Neuron (in vitro differentiated cells): ENCODE results near the gene CMTM4.
"Not testable (repeated sequence)": the region's sequence is repeated elsewhere in the genome, so short reads cannot be mapped to it uniquely, and the experiment has no call there.

ENCODE experiments used
- H2AFZ ChIP-seq: one replicate; pipeline ENCODE4 v1.6.1; 2013; ENCODE audit warnings: low read depth, mild to moderate bottlenecking, inconsistent platforms, low read length, moderate library complexity
- H3K27me3 ChIP-seq: one replicate; pipeline ENCODE4 v1.6.1; 2013; ENCODE audit warnings: low read length; ENCODE audit not compliant: insufficient read depth
- H3K36me3 ChIP-seq: one replicate; pipeline ENCODE4 v1.6.1; 2013; ENCODE audit warnings: low read length; ENCODE audit not compliant: insufficient read depth
- H3K4me1 ChIP-seq: one replicate; pipeline ENCODE4 v1.6.1; 2013; ENCODE audit warnings: low read length; ENCODE audit not compliant: insufficient read depth
- H3K4me3 ChIP-seq: 2 replicates; pipeline ENCODE4 v1.5.1; 2013; ENCODE audit warnings: mild to moderate bottlenecking, low read length, moderate library complexity
- H3K9me3 ChIP-seq: one replicate; pipeline ENCODE4 v1.6.1; 2013; ENCODE audit warnings: low read length

Gene CMTM4

GRCh38 chr16:66698046-66698445 is 1.5 kb upstream of the CMTM4 start:
- H2AFZ ChIP-seq = no peak overlapping the region
- no peaks in the 10 kb centered on the region for H3K27me3 ChIP-seq
- H3K4me3 ChIP-seq = no peak overlapping the region
- no peaks in the 10 kb centered on the region for H3K9me3 ChIP-seq
- peaks cover 16% of the 10 kb centered on the region for H3K4me1 ChIP-seq
- H3K36me3 ChIP-seq = no peaks in the 10 kb centered on the region

- no peaks in the 10 kb centered on the region for H3K9me3 ChIP-seq
- H3K4me3 ChIP-seq = peak overlapping the region; percentile 73
- no peaks in the 10 kb centered on the region for H3K27me3 ChIP-seq
- no peaks in the 10 kb centered on the region for H3K36me3 ChIP-seq
- H2AFZ ChIP-seq = peak overlapping the region; percentile 62
- peaks cover 16% of the 10 kb centered on the region for H3K4me1 ChIP-seq
Observed at GRCh38 chr16:66695935-66696668, 441 bp downstream of the CMTM4 start.

DNA sequence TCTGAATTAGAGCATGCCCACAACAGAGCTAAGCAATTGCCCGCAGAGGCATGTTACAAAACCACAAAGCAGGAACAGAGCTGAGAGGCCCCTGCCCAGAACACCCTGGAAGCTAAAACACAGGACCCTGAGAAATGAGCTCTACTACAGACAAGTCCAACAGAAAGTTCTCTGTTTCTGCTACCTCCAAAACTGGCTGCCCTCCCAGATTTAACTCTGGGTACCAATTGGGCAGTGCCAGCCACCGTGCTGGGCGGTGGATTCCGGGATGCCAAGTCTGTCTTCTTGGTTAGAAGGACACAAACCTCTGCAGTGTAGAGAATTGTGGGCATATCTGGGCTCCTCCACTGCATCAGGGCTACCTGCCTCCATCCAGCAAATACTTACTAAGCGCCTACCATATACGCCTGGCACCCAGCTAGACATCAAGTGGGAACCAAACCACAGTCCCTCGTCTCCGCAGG is 1.0 kb downstream of the CMTM4 start:
- Histone ChIP-seq H3K27me3 (no peaks in the 10 kb centered on the region), H3K4me1 (peaks cover 17% of the 10 kb centered on the region), H3K36me3 (no peaks in the 10 kb centered on the region), H2AFZ (peak overlapping the region; percentile 62), H3K9me3 (no peaks in the 10 kb centered on the region), H3K4me3 (peak overlapping the region; percentile 73)

- Histone ChIP-seq H3K36me3 (no peaks in the 10 kb centered on the region), H2AFZ (no peak overlapping the region), H3K27me3 (no peaks in the 10 kb centered on the region), H3K4me1 (peaks cover 23% of the 10 kb centered on the region), H3K9me3 (no peaks in the 10 kb centered on the region), H3K4me3 (no peak overlapping the region)
Observed at GRCh38 chr16:66693149-66693548, 3.4 kb downstream of the CMTM4 start.

GRCh38 chr16:66692341-66692740 is 4.2 kb downstream of the CMTM4 start:
- no peaks in the 10 kb centered on the region for H3K36me3 ChIP-seq
- no peak overlapping the region for H3K4me3 ChIP-seq
- no peaks in the 10 kb centered on the region for H3K9me3 ChIP-seq
- peaks cover 23% of the 10 kb centered on the region for H3K4me1 ChIP-seq
- no peak overlapping the region for H2AFZ ChIP-seq
- no peaks in the 10 kb centered on the region for H3K27me3 ChIP-seq

- no peaks in the 10 kb centered on the region for H3K36me3 ChIP-seq
- H2AFZ ChIP-seq = no peak overlapping the region
- peaks cover 18% of the 10 kb centered on the region for H3K4me1 ChIP-seq
- no peaks in the 10 kb centered on the region for H3K27me3 ChIP-seq
- H3K9me3 ChIP-seq = no peaks in the 10 kb centered on the region
- H3K4me3 ChIP-seq = no peak overlapping the region
Observed at GRCh38 chr16:66691234-66691633, 5.3 kb downstream of the CMTM4 start.

DNA sequence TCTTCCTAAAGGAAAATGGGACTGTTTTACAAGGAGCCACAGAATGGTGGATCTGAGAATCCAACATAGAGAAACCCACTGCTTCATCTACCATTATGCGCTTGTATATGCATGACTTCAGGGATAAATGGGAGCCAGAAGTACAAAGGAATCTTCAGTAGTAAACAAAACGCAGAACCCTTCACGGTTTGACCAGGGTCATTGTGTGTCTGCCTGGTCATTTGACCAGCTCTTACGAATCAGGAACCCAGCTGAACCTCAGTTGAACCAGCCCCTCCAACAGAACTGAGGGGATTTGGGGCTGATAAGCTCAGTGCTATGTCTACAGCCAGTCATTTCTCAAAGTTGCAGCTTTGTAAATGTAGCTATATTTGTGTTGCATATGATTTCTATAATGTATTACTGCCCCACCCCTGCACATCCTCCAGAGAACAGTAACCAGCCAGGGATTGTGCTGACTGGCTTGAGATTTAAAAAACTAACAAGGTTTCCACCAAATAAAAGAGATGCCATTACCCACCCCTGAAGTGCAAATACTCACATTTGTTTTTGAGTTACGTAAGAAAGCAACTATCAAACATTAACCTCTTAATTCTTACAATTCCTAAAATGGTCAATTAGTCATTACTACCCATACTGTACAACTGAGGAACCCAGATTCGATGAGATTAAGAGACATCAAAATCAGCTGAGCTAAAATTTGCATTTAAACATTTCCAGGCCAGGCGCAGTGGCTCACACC is 6.3 kb downstream of the CMTM4 start:
- Histone ChIP-seq H3K27me3 (no peaks in the 10 kb centered on the region), H3K4me3 (no peak overlapping the region), H3K9me3 (no peaks in the 10 kb centered on the region), H3K36me3 (no peaks in the 10 kb centered on the region), H2AFZ (no peak overlapping the region), H3K4me1 (peaks cover 11% of the 10 kb centered on the region)

- Histone ChIP-seq H2AFZ (no peak overlapping the region), H3K9me3 (no peaks in the 10 kb centered on the region), H3K36me3 (no peaks in the 10 kb centered on the region), H3K4me1 (peaks cover 8% of the 10 kb centered on the region), H3K27me3 (no peaks in the 10 kb centered on the region), H3K4me3 (no peak overlapping the region)
Observed at GRCh38 chr16:66689282-66689681, 7.3 kb downstream of the CMTM4 start.

- Histone ChIP-seq H3K4me3 (no peak overlapping the region), H2AFZ (no peak overlapping the region)
Observed at GRCh38 chr16:66687906-66688625, 8.5 kb downstream of the CMTM4 start.

DNA sequence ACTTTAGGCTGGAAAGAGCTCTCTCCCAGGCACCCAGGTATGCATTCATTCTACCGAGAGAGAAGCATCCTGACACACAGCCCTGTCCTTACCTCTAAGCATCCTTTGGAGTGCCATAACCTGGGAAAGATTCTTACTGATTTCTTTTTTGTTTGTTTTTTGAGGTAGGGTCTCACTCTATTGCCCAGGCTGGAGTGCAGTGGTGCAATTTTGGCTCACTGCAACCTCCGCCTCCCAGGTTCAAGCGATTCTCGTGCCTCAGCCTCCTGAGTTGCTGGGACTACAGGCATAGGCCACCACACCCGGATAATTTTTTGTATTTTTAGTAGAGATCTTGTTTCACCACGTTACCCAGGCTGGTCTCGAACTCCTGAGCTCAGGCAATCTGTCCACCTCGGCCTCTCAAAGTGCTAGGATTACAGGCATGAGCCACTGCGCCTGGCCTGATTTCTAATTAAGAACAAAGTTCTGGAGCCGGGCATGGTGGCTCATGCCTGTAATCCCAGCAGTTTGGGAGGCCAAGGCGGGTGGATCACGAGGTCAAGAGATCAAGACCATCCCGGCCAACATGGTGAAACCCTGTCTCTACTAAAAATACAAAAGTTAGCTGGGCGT is 10.9 kb downstream of the CMTM4 start:
- not testable (repeated sequence) for H2AFZ ChIP-seq, H3K27me3 ChIP-seq, H3K4me3 ChIP-seq, H3K9me3 ChIP-seq, H3K36me3 ChIP-seq, H3K4me1 ChIP-seq

More at GRCh38 chr16:66687906-66688625, 8.5 kb downstream of the CMTM4 start:
- Histone ChIP-seq H3K9me3 (no peaks in the 10 kb centered on the region), H3K27me3 (no peaks in the 10 kb centered on the region), H3K4me1 (peaks cover 8% of the 10 kb centered on the region), H3K36me3 (no peaks in the 10 kb centered on the region)

DNA sequence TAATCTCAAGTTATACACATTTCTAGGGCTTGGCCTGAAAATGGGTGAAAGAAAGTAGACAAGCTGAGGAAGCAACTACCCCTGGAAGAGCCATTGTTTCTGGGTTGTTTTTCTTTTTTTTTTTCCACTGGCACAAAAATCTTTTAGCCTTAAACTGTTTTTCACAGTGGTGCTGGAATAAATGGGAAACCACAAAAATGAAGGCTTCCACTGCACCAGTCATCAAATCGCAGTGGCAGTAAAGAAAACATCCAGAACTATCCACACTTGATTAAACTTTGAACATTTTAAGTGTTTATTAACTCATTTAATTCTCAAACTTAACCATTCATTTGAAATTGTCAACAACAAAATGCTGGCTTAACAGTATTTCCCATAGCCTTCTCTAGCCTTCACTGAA is 14.3 kb downstream of the CMTM4 start:
- no peaks in the 10 kb centered on the region for H3K9me3 ChIP-seq
- no peak overlapping the region for H2AFZ ChIP-seq

GRCh38 chr16:66681676-66682075 is 14.9 kb downstream of the CMTM4 start:
- H3K9me3 ChIP-seq = no peaks in the 10 kb centered on the region
- no peak overlapping the region for H2AFZ ChIP-seq
- no peak overlapping the region for H3K4me3 ChIP-seq
- no peaks in the 10 kb centered on the region for H3K27me3 ChIP-seq
- no peaks in the 10 kb centered on the region for H3K4me1 ChIP-seq
- no peaks in the 10 kb centered on the region for H3K36me3 ChIP-seq

More for the DNA sequence above, 14.3 kb downstream of the CMTM4 start:
- H3K4me3 ChIP-seq = no peak overlapping the region
- no peaks in the 10 kb centered on the region for H3K27me3 ChIP-seq
- no peaks in the 10 kb centered on the region for H3K36me3 ChIP-seq
- H3K4me1 ChIP-seq = no peaks in the 10 kb centered on the region

DNA sequence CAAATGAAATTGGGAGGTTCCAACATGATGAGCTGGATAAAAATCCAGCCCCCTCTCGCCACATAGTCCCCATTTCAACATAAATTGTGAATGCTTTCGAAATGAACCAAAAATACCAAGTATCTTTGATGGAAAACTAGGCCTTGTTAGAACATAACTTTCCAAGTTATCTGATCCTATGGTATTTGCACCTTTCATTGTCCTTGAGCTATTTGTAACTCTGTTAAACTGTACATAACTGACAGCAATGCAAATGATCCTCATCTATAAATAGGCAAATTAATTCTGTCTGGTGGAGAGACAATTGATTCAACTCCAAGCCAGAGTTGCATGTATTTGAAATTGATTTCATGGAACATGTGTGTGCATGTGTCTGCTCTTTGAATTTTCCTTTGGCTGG is 18.2 kb downstream of the CMTM4 start:
- Histone ChIP-seq H3K27me3 (no peaks in the 10 kb centered on the region), H3K9me3 (no peaks in the 10 kb centered on the region), H3K4me3 (no peak overlapping the region), H3K36me3 (no peaks in the 10 kb centered on the region), H3K4me1 (no peaks in the 10 kb centered on the region), H2AFZ (no peak overlapping the region)
